ENCODE results near the gene PAQR9.
"Not testable (repeated sequence)": the region's sequence is repeated elsewhere in the genome, so short reads cannot be mapped to it uniquely, and the experiment has no call there.

PAQR9 gene, protein sequence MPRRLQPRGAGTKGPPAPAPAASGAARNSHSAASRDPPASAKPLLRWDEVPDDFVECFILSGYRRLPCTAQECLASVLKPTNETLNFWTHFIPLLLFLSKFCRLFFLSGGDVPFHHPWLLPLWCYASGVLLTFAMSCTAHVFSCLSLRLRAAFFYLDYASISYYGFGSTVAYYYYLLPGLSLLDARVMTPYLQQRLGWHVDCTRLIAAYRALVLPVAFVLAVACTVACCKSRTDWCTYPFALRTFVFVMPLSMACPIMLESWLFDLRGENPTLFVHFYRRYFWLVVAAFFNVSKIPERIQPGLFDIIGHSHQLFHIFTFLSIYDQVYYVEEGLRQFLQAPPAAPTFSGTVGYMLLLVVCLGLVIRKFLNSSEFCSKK

DNA sequence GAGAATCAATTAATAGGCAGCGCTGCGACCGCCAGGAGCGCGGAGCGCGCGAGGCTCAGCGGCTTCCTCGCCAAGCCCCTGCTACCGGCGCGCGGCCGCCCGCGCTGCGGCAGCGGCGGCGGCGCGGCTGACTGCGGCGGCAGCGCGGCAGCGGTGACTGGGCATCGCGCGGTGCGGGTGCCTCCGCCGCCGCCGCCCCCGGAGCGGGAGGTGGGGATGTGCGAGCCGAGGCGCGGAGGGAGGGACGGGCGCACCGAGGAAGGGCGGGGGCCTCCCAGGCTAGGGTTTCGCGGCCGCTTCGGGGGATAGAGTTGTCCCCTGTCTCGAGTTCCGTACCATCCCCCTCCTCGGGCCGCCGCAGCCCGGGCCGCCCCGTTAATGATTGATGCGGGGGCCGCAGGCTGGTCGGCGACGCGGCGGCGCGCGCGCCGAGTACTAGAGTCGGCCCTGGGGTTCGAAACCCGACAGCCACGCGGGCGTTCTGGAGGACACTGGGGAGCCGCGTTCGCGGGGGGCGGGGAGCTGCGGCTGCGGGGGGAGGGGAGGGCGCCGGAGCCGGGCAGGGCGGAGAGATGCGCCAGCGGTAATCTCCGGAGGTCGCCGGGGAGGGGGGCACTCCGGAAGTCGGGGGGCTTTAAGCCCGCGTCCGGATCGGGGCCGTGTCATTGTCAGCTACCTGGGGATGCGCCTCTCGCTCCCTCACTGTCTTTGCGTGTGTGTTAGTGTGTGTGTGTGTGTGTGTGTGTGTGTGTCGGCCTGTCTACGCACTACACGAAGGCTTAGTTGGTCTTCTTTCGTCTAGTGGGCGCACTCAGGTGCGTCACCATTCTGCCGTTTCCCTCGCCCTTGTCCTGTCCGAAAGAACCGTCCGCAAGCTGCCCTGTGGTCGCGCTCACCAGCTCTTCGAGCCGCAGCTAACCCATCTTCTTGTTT, at the start of gene PAQR9:
TSS of gene PAQR9 (minus strand) at position 159 of the 933 bp plus-strand sequence. CDS start 338 bp downstream, outside the sequence.
- DNase-seq: no peak

DNA sequence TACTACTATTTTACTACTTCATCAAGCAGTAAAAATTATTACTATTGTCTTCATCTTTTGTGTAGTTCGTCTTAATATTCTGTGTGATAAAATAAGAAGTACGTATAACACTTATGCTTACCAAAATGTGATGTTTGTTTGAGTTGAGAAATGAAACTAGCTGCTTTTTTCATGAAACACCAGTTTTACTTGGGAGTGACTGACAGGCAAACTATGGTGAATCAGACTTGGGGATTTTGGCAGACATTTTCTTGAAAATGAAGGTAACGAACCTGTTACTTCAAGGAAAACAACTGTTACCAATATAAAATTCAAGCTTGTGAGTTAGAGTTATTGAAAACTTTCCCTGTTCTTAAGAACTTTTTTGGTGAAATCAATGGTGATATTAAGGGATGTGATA, 48.2 kb upstream of the PAQR9 start:
- no peak for DNase-seq

DNA sequence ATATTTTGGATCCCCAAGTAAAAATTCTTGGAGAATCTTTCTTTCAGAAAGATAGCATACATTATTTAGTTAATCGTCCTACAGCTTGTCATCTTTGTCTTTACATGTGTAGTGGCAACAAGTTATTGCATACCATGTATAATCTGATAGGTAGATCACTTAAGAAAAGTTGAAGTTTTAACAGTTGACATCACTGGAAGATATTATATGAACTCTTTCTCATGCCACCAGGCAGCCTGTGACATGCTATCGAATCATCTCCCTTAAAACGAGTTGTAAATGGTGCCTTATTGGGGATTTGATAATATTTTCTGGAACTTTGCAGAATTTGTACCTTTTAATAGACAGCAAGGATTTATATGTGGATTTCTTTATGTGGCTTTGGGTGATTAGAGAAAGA, 46.5 kb upstream of the PAQR9 start:
- DNase-seq: peak; percentile 23

DNA sequence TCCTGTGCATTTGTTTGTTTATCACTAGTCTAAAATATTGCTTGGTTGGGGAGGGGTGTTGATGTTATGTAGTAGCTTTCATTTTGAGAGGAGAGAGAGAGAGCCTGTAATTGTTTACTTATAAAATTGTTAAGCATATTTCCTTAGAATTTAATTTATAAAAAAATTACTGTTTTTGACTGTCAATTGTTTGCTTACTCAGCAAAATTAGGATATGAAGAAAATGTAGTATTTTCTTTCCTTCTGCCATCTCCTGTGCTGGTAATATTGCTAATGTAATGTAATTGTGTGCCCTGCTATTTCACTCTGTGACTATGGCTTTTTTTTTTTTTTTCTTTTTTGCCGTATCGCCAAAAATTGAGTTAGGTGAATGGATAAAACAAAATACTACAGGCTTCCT, 41.3 kb upstream of the PAQR9 start:
- DNase-seq: no peak

DNA sequence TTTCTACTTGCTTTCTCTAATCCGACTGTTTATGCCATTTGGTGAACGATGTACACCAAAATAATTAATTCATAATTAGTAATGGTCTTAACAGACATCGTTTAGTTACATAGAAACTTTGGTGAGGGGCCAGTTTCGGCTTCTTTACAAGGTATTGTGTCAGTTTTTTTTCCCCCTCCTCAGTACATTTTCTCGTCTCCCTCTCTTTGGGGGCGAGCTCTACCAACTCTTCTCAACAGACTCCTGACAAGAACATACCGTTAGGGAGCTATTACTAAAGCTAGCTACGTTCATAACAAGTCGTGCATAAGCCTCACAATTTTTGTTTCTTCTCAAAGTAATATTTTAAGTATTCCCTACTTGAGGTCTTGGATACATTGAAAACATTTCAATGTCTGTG, 39.3 kb upstream of the PAQR9 start:
- DNase-seq: no peak

DNA sequence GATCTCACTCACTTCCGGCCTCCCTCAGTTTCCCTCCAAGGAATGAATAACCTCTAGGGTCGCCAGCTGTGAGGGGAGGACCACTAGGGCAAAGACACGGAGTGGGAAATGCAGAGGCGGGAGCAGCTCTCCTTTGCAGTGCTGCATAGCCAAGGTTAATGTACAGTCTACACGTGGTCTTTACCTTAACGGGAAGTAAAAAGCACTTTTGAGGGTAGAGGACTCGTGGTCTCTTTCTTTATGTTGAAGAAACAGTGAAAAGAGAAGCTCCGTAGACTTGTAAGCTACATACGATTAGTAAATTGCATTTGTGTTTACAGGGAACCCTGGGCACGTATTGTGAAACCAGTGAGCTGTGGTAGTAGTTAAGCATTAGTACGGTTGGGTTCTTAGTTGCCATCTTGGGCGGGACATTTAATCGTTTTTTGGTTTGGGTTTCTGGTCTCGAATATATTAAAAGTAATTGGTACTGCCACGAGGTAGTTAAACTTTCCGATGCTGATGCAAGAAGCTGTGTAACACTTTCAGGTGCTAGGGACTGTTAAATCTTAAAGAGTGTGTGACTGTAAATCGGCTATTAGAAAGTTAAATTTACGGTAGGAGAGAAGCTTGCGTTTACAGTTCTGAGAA, 38.7 kb upstream of the PAQR9 start:
- peak; percentile 41 for DNase-seq

DNA sequence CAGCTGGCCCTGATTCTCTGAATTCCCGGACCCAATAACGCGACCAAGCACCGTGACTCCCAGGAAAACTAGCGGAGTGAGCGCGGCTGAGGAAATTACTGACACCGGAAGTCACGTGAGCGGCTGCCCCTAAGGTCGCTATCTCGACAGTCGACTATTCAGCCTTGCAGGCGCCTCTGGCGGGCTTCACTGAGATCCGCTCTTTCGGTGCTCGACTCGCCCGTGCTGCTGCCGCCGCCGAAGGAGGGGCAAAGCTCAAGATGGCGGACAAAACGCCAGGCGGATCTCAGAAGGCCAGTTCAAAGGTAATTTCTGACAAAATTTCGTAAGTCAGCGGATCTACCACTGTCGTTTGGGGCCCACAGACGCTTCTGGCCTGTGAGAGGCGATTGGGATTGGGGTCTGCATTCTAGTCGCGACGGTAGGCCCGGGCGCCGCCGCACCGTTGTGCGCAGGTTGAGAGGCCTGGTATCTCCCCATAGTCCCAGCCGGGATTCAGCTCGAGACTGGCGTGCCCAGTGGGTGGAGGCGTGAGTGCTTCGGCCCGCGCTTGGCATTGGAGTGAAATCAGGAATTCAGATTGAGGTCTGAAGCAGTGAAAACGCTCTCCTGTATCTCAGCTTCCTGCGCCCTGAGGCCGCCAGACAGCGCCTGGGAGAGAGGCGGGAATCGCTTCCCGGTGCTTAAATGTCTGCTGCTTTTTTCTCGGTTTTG, 38.1 kb upstream of the PAQR9 start, which contains the start of gene U2SURP:
TSS of gene U2SURP (plus strand) at position 202 of the 714 bp plus-strand sequence. CDS start at position 261, 59 bp downstream.
- peak; percentile 99 for DNase-seq

DNA sequence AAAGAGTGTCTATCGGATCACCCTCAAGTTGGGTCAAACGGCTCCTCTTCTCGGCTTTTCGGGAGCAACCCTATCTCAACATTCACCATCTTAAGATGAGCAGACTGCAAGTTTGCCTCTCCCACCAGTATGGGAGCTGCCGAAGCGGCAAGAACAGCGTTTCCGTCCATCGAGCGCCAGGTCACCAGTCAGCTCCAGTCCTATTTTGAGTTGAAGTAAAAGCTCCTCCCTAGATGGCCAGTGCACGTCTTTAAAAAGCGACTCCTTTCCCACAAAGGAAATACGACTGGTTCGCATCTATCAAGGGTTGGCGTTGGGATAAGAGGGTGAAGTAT, 37.5 kb upstream of the PAQR9 start:
- peak; percentile 3 for DNase-seq

DNA sequence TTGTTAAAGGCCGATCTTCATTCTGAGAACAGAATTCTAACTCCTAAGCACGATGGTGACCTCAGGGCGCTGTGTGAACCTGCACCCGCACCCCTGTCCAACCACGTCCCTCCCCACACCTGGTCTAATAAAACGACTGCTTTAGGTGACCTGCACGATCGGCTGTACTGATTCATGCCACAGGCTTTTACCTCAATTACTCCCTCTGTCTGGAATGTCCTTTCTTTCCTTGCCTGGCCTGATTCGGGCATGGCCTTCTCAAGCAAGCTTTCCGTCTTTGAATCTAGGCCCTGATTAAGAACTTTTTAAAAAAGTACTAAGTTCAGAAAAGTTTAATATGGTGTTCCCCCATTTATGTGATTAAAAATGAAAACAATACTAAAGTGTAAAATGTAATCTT, 37.1 kb upstream of the PAQR9 start:
- peak; percentile 20 for DNase-seq

DNA sequence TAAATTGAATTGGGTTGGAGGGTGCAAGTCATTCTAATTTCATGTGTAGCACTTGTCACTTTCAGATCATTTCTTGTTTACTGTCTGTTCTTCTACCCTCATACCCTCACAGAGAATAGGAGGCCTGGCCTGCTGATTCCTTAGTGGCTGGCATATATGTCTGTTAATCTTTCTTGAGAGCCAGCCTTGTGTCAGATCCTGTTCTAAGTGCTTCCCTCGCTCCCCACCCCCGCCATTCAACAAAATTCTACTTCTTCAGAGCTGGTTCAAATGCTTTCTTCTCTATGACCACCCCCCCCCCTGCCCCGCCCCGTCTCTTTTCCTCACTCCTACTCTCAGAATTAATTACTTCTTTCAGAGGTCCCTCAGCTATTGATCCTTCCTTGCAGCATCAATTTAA, 36.4 kb upstream of the PAQR9 start:
- DNase-seq: no peak

DNA sequence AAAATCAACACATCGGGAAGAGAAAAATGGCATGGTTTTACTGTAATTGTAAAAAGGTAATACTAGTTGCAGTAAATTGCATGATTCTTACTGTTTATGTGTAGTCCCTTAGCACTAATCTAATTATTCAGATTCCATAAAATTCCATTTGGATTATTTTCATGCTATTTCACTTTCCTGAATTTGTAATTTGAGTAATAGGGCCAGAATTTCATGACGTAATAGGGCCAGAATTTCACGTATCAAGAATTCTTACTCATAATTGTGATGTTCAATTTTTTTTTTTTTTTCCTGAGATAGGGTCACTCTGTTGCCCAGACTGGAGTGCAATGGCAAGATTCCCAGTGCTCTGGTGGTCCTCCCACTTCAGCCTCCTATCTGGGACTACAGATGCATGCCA, 35.0 kb upstream of the PAQR9 start:
- peak; percentile 43 for DNase-seq

DNA sequence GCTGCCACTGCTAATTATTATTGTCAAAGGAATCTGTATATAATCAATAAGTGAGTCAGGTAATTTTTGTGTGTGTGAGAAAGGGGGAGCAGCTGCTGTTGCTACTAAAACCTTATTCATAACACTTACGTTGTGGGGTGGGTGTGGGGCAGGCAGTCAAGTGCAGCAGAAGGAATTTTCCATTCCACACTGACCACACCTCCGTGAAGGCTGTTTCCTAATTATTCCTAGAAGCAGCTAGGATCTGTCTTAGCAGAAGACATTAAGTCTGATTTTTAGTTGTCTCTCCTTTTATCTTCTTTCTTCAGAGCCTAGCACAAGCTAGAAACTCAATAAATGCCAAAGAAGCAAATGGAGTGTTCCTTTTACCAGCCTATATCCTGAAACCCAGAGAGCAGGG, 33.9 kb upstream of the PAQR9 start:
- DNase-seq: no peak

DNA sequence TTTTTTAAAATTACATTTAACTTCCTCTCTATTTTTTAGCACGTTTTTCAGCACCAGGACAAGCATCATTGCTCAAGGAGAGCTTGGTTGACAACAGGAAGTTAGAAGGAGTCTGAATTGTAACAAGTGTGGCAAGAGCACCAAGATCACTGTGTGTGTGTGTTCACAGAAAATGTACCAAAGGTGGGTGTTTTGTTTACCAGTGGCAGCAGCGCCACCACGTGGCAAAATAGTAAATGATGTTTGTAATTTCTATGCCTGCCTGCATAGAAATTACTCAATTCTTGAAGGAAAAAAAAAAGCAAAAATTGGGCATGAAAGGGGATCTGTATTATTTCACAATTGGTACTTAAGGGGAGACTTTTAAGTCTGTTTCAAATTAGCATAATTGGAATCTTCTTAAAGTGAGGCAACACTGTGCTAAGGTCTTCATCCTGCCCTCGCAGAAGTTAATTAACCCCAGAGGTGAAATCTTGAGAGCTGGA, 30.5 kb upstream of the PAQR9 start:
- peak; percentile 65 for DNase-seq

DNA sequence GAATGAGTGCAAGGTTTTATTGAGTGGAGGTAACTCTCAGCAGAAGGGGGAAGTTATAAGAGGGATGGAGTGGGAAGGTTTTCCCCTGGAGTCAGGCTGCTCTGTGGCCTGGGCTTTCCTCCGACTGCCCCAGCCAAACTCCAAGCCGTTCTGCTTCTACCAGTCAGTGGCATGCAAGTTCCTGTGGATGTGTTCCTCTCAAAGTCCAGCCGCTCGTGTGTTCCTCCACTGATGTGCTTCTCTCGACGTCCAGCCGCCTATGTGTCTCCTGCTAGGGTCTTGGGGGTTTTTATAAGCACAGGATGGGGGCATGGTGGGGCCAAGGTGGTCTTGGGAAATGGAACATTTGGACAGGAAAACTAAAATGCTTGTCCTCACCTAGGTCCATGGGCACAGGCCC, 28.8 kb upstream of the PAQR9 start:
- DNase-seq: no peak

DNA sequence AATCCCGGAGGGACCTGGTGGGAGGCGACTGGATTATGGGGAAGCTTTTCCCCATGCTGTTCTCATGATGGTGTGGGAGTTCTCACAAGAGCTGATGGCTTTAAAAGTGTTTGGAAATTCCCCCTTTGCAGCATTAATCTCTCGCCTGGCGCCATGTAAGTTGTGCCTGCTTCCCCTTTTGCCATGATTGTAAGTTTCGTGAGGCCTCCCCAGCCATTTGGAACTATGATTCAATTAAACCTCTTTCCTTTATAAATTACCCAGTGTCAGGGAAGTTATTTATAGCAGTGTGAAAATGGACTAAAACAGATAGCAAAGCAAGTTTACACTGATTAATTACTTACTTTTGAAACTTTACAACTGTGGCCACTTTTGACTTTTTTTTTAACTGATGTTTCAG, 27.2 kb upstream of the PAQR9 start:
- no peak for DNase-seq

DNA sequence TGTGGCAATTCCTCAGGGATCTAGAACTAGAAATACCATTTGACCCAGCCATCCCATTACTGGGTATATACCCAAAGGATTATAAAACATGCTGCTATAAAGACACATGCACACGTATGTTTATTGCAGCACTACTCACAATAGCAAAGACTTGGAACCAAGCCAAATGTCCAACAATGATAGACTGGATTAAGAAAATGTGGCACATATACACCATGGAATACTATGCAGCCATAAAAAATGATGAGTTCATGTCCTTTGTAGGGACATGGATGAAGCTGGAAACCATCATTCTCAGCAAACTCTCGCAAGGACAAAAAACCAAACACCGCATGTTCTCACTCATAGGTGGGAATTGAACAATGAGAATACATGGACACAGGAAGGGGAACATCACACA, 25.4 kb upstream of the PAQR9 start:
- not testable (repeated sequence) for DNase-seq

DNA sequence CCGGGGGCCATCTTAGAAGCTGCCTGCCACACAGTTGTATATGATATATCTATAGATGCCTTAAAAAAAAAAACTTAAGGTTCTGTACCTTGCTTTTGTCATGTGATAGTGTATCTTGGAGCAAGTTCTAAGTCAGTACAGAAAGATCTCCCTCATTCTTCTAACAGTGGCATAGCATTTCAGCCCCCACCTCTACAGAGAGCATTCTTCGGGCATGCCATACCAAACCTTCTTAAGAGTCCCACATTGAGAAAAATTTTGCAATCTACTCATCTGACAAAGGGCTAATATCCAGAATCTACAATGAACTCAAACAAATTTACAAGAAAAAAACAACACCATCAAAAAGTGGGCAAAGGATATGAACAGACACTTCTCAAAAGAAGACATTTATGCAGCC, 24.7 kb upstream of the PAQR9 start:
- not testable (repeated sequence) for DNase-seq

DNA sequence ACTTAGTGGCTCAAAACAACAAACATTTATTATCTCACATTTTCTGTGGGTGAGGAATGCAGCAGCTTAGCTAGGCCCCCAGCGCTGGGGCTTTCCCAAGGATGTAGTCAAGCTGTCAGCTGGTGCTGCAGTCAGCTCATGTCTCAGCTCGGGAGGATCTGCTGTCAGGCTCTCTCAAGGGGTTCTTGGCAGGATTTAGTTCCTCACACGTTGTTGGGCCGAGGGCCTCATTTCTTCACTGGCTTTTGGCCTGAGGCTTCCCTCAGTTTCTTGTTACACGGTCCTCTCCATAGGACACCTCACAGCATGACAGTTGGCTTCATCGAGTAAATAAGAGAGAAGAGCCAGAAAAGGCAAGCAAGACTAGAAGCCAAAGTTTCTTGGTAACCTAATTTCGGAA, 24.2 kb upstream of the PAQR9 start:
- DNase-seq: peak; percentile 7

DNA sequence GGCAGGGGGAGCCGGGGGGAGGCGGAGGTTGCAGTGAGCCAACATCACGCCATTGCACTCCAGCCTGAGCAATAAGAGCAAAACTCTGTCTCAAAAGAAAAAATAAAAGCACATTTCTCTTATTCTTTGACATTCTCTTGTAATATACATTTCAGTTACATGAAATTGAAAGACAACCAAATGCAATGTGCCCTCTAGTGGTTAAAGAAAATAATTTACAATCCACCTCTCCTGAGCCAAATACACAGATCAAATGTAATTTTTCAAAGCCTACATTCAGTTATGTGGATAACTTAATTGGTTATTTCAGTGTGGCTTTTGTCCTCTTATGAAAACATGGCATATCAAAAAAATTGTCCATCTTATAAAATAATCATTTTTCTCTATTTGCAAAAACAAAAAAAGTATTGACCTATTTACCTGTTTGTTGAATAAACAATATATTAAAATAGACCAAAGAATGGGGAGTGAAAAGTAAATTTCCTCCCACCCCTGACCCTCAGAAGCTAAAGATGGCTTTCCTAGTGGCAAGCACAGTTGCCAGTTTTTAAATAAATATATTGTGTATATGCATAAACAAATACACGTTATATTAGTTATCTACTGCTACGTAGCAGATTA, 23.7 kb upstream of the PAQR9 start:
- DNase-seq: peak; percentile 41

DNA sequence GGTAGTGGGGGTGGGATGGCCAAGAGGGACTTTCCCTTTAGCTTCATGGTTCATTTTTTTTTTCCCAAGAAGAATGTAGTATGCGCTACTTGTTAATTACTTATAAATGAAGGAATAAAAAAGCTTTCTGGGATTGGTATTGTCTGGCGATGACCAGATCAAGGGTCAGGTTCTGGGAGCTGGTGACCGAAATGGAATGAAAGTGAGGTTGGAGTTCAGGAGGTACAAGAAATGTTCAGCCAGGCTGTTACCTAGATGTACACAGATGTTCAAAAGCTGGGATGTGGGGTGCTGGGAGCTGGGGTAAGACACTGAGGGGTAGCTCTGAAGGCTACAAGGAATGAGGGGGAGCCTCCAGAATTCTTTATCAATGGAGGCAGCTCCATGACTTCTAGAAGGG, 20.8 kb upstream of the PAQR9 start:
- DNase-seq: no peak

DNA sequence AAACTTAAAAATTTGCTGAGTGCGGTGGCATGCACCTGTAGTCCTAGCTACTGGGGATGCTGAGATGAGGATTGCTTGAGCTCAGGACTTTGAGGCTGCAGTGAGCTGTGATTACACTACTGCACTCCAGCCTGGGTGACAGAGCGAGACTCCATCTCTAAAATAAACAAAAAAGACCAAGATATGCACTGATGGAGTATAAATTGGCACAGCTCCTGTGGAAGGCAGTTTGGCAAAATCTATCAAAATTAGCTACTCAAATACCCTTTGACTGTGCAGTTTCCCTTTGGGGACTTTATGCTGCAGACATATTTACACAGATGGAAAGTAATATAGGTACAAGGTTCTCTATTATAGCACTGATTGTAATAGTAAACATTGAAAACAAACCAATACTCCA, 19.8 kb upstream of the PAQR9 start:
- no peak for DNase-seq

All from HCEC 1CT (cell line).